PC-9 (cell line): ENCODE results near the gene ZNF75A.

Experiments
- CTCF ChIP-seq: fragments of 200-600 bp; sonication (generic); conservative IDR thresholded peaks from 2 replicates; pipeline ENCODE4 v1.6.1; 2017; ENCODE audit warnings: mixed run types, antibody characterized with exemption, mild to moderate bottlenecking, moderate library complexity
- EZH2 ChIP-seq: fragments of 200-600 bp; sonication (generic); IDR thresholded peaks from 2 replicates; pipeline ENCODE4 v1.8.0; 2017; ENCODE audit warnings: antibody characterized with exemption, low read depth

GRCh38 chr16:3282730-3283542 lies 22.4 kb upstream of the ZNF75A start, which contains the start of gene ZNF263:
- TF ChIP-seq CTCF (no peak), EZH2 (no peak)
